Vagina (tissue), 2 donors: ENCODE results near the gene SUGP2. TPM values are rescaled to one million over a fixed set of nuclear protein-coding genes. Genes with fewer than 3 reads are reported as not detected.
"Not testable (repeated sequence)": the region's sequence is repeated elsewhere in the genome, so short reads cannot be mapped to it uniquely, and the experiment has no call there.

Experiments
- DNase-seq, 2 donors: peaks; one replicate each; pipeline ENCODE4 v3.0.0-alpha.2; 2017; ENCODE audit errors: extremely low spot score in 2 of 2
- H3K27ac ChIP-seq: fragments of 200-600 bp; sonication (generic); one replicate; pipeline ENCODE4 v1.5.1; 2019
- H3K27me3 ChIP-seq: fragments of 200-600 bp; sonication (generic); one replicate; pipeline ENCODE4 v1.5.1; 2019
- H3K36me3 ChIP-seq, 2 donors: fragments of 200-600 bp; sonication (generic); one replicate each; pipeline ENCODE4 v1.5.1; 2017 to 2019
- H3K4me1 ChIP-seq: fragments of 200-600 bp; sonication (generic); one replicate; pipeline ENCODE4 v1.5.1; 2019
- H3K4me3 ChIP-seq, 2 donors: fragments of 200-600 bp; sonication (generic); 1 replicate in 1 of 2; 2 replicates in 1 of 2; pipeline ENCODE4 v1.5.1; 2016 to 2019
- H3K9me3 ChIP-seq: fragments of 200-600 bp; sonication (generic); one replicate; pipeline ENCODE4 v1.5.1; 2019
- POLR2A ChIP-seq, 2 donors: fragments of 450-650 bp; IDR thresholded peaks; one replicate each; pipeline ENCODE4 v1.6.1; 2017; ENCODE audit warnings: antibody characterized with exemption in 2 of 2, mild to moderate bottlenecking in 2 of 2, moderate library complexity in 2 of 2
- POLR2AphosphoS5 ChIP-seq, 2 donors: sonication (generic); formaldehyde crosslinking; IDR thresholded peaks; one replicate each; pipeline ENCODE4 v1.9.0; 2017; ENCODE audit warnings: antibody characterized with exemption in 2 of 2, mild to moderate bottlenecking in 2 of 2, low read depth in 1 of 2; ENCODE audit not compliant: insufficient read depth in 1 of 2
- intact Hi-C: fragments of 100-400 bp; cut with DNase I; formaldehyde crosslinking; loops from one replicate; pipeline ENCODE4 v1.15.1; 2023
- total RNA-seq: library from RNA; depleted of rRNA; stranded (reverse); fragments of >200 nt; gene quantifications from one replicate; pipeline ENCODE4 v1.2.3, GENCODE V29; 2016
- TF ChIP-seq, protein P1 (sequence below), 3 experiments: fragments of 450-650 bp in 2 of 3; fragments of 200-600 bp in 1 of 3; sonication (generic) in 1 of 3; IDR thresholded peaks; one replicate each; pipeline ENCODE4 v1.5.1; 2017 to 2019; ENCODE audit warnings: antibody characterized with exemption in 3 of 3, mild to moderate bottlenecking in 2 of 3, moderate library complexity in 2 of 3

SUGP2 gene
- total RNA-seq, 1 donor from 2014 or later: 57.9 TPM

- TF ChIP-seq POLR2A (IDR thresholded peaks at IDR 0.05): no peak
- TF ChIP-seq, protein P1, sequence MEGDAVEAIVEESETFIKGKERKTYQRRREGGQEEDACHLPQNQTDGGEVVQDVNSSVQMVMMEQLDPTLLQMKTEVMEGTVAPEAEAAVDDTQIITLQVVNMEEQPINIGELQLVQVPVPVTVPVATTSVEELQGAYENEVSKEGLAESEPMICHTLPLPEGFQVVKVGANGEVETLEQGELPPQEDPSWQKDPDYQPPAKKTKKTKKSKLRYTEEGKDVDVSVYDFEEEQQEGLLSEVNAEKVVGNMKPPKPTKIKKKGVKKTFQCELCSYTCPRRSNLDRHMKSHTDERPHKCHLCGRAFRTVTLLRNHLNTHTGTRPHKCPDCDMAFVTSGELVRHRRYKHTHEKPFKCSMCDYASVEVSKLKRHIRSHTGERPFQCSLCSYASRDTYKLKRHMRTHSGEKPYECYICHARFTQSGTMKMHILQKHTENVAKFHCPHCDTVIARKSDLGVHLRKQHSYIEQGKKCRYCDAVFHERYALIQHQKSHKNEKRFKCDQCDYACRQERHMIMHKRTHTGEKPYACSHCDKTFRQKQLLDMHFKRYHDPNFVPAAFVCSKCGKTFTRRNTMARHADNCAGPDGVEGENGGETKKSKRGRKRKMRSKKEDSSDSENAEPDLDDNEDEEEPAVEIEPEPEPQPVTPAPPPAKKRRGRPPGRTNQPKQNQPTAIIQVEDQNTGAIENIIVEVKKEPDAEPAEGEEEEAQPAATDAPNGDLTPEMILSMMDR (IDR thresholded peaks at IDR 0.05): no peak
- intact Hi-C loops: no loop called here
- H3K27me3 ChIP-seq: no peaks in the 10 kb centered on the region
These were observed 71.3 kb downstream of the SUGP2 start for GRCh38 chr19:18961767-18962620.

GRCh38 chr19:18960370-18960769, 72.9 kb downstream of the SUGP2 start:
- peaks cover 3% of the 10 kb centered on the region for H3K4me1 ChIP-seq
- no peaks in the 10 kb centered on the region for H3K9me3 ChIP-seq
- no peaks in the 10 kb centered on the region for H3K27me3 ChIP-seq
- intact Hi-C loops: no loop called here
- H3K4me3 ChIP-seq: no peak overlapping the region
- no peak overlapping the region for H3K27ac ChIP-seq
- H3K36me3 ChIP-seq: no peaks in the 10 kb centered on the region
- TF ChIP-seq, protein P1 (IDR thresholded peaks at IDR 0.05): no peak
- TF ChIP-seq POLR2AphosphoS5 (IDR thresholded peaks at IDR 0.05; ENCODE audit: insufficient read depth in 1 of 2, low read depth in 1 of 2) (no peak), POLR2A (IDR thresholded peaks at IDR 0.05) (no peak)
- no peak for DNase-seq

More at GRCh38 chr19:18961767-18962620, 71.3 kb downstream of the SUGP2 start:
- Histone ChIP-seq H3K27ac (no peak overlapping the region), H3K4me3 (no peak overlapping the region), H3K9me3 (no peaks in the 10 kb centered on the region), H3K36me3 (no peaks in the 10 kb centered on the region), H3K4me1 (peaks cover 3% of the 10 kb centered on the region)
- no peak for DNase-seq

- no peaks in the 10 kb centered on the region for H3K36me3 ChIP-seq
- no peak overlapping the region for H3K27ac ChIP-seq
- no peak for TF ChIP-seq POLR2A (IDR thresholded peaks at IDR 0.05)
- TF ChIP-seq POLR2AphosphoS5 (IDR thresholded peaks at IDR 0.05; ENCODE audit: insufficient read depth in 1 of 2, low read depth in 1 of 2): no peak
- TF ChIP-seq, protein P1 (IDR thresholded peaks at IDR 0.05): no peak
- H3K4me1 ChIP-seq: peaks cover 4% of the 10 kb centered on the region
- no peak for DNase-seq
- H3K9me3 ChIP-seq: no peaks in the 10 kb centered on the region
- H3K4me3 ChIP-seq: no peak overlapping the region
- intact Hi-C loops: no loop called here
- H3K27me3 ChIP-seq: no peaks in the 10 kb centered on the region
These were observed 78.3 kb downstream of the SUGP2 start for GRCh38 chr19:18955042-18955441.

GRCh38 chr19:18954094-18954493, 79.2 kb downstream of the SUGP2 start:
- intact Hi-C loops: no loop called here
- no peaks in the 10 kb centered on the region for H3K27me3 ChIP-seq
- peaks cover 4% of the 10 kb centered on the region for H3K4me1 ChIP-seq
- no peaks in the 10 kb centered on the region for H3K9me3 ChIP-seq
- DNase-seq: no peak
- H3K27ac ChIP-seq: no peak overlapping the region
- TF ChIP-seq, protein P1 (IDR thresholded peaks at IDR 0.05): no peak
- TF ChIP-seq POLR2A (IDR thresholded peaks at IDR 0.05) (no peak), POLR2AphosphoS5 (IDR thresholded peaks at IDR 0.05; ENCODE audit: insufficient read depth in 1 of 2, low read depth in 1 of 2) (no peak)
- no peak overlapping the region for H3K4me3 ChIP-seq
- no peaks in the 10 kb centered on the region for H3K36me3 ChIP-seq

GRCh38 chr19:18952364-18953003, 80.8 kb downstream of the SUGP2 start:
- H3K9me3 ChIP-seq, H3K4me1 ChIP-seq, DNase-seq, H3K36me3 ChIP-seq, H3K27me3 ChIP-seq, H3K27ac ChIP-seq, H3K4me3 ChIP-seq, intact Hi-C loops: not testable (repeated sequence)
